Astrocyte (in vitro differentiated cells and primary cell): ENCODE measurements around the gene ADH7.

Experiments used
- CTCF ChIP-seq: IDR thresholded peaks from 2 replicates; pipeline ENCODE4 v1.5.1; 2011; ENCODE audit warnings: low read depth, mild to moderate bottlenecking, inconsistent platforms, low read length, moderate library complexity; ENCODE audit not compliant: insufficient read depth
- EZH2 ChIP-seq: IDR thresholded peaks from 2 replicates; pipeline ENCODE4 v1.6.1; 2012; ENCODE audit warnings: mild to moderate bottlenecking, low read length, inconsistent platforms; ENCODE audit not compliant: insufficient read depth

DNA sequence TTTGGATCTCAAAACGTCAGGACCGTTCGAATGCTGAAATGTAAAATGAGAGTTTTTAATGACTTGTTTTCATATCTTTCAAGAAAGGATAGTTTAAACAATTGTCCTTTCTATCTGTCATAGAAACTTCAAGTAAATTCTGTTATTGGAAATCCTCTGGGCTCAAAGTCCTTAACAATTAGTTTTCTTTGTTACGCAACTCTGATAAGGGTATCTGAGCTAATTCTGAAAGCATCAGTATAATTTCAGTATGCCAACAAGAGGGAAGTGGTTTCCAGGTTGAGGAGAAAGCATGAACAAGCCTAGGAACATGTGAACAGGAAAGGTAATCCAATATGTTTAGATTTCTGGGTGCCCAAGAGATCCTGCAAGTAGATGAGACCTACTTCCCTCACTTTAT is 22.0 kb downstream of the ADH7 start:
- TF ChIP-seq CTCF = no peak
- TF ChIP-seq EZH2 = no peak
